ENCODE data around the gene GMDS.

- TF ChIP-seq POLR2A (IDR thresholded peaks at IDR 0.05) (no peak), CTCF (IDR thresholded peaks at IDR 0.05) (no peak)
These were observed 395.1 kb downstream of the GMDS start for GRCh38 chr6:1850121-1850839.

All from heart left ventricle (tissue), 13 donors.